ENCODE results near the gene MYD88.

- TF ChIP-seq CTCF (IDR thresholded peaks at IDR 0.05) (peak; percentile 76), POLR2AphosphoS5 (IDR thresholded peaks at IDR 0.05; ENCODE audit: low read depth, low read length) (no peak)
- TF ChIP-seq, protein P1, sequence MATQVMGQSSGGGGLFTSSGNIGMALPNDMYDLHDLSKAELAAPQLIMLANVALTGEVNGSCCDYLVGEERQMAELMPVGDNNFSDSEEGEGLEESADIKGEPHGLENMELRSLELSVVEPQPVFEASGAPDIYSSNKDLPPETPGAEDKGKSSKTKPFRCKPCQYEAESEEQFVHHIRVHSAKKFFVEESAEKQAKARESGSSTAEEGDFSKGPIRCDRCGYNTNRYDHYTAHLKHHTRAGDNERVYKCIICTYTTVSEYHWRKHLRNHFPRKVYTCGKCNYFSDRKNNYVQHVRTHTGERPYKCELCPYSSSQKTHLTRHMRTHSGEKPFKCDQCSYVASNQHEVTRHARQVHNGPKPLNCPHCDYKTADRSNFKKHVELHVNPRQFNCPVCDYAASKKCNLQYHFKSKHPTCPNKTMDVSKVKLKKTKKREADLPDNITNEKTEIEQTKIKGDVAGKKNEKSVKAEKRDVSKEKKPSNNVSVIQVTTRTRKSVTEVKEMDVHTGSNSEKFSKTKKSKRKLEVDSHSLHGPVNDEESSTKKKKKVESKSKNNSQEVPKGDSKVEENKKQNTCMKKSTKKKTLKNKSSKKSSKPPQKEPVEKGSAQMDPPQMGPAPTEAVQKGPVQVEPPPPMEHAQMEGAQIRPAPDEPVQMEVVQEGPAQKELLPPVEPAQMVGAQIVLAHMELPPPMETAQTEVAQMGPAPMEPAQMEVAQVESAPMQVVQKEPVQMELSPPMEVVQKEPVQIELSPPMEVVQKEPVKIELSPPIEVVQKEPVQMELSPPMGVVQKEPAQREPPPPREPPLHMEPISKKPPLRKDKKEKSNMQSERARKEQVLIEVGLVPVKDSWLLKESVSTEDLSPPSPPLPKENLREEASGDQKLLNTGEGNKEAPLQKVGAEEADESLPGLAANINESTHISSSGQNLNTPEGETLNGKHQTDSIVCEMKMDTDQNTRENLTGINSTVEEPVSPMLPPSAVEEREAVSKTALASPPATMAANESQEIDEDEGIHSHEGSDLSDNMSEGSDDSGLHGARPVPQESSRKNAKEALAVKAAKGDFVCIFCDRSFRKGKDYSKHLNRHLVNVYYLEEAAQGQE (IDR thresholded peaks at IDR 0.05; ENCODE audit: insufficient read depth in 1 of 2, low read depth in 2 of 2, low read length in 1 of 2), result no peak
Measured at GRCh38 chr3:38117748-38118420, 20.6 kb upstream of the MYD88 start.
